ENCODE results near the gene MPHOSPH9.
A peak's percentile ranks its signal among the peaks of the same experiment; 100 is the strongest.

The MPHOSPH9 gene, protein sequence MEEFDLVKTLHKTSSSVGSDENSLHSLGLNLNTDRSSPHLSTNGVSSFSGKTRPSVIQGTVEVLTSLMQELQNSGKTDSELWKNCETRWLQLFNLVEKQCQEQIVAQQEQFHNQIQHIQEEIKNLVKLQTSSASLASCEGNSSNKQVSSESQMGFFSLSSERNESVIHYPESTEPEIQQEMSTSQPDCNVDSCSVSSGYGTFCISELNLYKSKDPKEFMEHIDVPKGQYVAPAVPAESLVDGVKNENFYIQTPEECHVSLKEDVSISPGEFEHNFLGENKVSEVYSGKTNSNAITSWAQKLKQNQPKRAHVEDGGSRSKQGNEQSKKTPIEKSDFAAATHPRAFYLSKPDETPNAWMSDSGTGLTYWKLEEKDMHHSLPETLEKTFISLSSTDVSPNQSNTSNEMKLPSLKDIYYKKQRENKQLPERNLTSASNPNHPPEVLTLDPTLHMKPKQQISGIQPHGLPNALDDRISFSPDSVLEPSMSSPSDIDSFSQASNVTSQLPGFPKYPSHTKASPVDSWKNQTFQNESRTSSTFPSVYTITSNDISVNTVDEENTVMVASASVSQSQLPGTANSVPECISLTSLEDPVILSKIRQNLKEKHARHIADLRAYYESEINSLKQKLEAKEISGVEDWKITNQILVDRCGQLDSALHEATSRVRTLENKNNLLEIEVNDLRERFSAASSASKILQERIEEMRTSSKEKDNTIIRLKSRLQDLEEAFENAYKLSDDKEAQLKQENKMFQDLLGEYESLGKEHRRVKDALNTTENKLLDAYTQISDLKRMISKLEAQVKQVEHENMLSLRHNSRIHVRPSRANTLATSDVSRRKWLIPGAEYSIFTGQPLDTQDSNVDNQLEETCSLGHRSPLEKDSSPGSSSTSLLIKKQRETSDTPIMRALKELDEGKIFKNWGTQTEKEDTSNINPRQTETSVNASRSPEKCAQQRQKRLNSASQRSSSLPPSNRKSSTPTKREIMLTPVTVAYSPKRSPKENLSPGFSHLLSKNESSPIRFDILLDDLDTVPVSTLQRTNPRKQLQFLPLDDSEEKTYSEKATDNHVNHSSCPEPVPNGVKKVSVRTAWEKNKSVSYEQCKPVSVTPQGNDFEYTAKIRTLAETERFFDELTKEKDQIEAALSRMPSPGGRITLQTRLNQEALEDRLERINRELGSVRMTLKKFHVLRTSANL

DNA sequence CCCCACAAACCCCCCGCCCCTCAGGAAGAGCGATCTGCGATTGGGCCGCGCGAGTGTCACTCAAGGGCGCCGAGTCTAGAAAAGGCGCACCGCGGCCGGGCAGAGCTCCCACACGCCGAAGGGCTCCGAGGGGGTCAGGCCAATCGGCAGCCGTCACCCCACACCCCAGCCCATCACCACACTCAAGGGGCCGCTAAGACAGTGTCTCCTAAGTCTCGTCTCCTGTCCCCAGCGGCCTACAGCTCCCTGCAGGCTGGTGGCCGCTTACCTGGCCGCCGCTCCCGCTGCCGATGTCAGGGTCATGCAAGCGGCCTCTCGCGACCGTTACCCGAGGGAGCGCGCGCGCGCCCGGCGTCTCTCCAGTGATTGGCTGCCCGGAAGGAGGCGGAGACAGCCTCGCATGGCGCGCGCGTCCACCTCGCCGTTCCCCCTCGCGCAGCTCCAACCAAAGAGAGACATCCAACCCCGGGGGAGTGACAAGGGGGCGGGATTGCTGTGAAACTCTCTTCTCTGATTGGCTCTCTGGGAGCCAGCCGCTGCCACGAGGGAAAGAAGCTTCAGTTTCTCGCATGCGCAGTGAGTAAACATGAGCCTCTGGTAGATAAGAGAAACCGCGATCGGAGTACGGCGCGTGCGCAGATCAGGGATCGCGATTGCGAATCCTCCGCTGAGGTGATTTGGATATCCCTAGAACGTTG, at the start of gene MPHOSPH9, which contains the start of gene MTRFR:
Gene MPHOSPH9 (minus strand): TSS at position 335 of the 698 bp plus-strand sequence. CDS start 2,777 bp downstream, outside the sequence.
Gene MTRFR (plus strand): TSS at position 630 of the 698 bp plus-strand sequence. CDS start 20,239 bp downstream, outside the sequence.
- peak; percentile 99 for FAIRE-seq

DNA sequence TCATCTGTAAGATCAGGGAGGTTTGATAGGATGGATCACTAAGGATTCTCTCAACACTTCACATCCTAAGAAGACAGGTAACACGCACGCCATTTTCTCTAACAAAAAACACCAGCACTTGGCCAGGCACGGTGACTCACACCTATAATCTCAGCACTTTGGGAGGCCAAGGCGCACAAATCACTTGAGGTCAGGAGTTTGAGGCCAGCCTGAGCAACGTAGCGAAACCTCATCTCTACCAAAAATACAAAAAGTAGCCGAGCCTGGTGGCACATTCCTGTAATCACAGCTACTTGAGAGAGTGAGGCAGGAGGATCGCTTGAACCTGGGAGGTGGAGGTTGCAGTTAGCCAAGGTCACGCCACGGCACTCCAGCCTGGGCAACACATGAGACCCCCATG, 49.2 kb upstream of the MPHOSPH9 start:
- no peak for FAIRE-seq

DNA sequence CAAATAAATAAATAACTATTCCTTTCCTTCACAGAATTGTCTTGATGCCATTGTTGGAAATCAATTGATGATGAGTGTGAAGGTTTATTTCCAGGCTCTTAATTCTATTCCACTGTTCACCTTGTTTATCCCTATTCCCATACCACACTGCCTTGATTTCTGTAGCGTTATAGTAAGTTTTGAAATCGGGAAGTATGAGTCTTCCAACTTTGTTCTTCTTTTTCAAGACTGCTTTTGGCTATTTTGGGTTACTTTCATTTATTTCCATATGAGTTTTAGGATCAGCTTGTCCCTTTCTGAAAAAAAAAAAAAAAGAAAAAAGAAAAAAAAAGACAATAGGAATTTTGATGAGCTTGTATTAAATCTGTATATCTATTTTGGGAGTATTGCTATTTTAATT, 48.0 kb upstream of the MPHOSPH9 start:
- no peak for FAIRE-seq

DNA sequence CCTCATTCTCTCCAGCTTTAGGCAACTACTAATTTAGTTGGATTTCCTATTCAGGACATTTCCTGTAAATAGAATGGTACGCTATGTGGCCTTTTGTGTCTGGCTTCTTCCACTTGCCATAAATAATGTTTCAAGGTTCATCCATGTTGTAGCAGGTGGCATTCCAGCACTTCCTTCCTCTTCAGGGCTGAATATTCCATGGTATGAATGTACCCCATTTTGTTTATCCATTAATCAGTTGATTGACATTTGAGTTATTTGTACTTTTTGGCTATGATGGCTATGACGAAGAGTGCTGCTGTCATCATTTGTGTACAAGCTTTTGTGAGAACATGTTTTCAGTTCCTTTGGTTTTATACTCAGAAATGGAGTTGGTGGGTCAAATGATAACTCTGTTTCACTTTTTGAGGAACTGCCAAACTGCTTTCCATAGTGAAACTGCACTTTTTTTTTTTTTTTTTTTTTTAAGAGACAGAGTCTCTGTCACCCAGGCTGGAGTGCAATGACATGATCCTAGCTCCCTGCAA, 45.2 kb upstream of the MPHOSPH9 start:
- no peak for FAIRE-seq

DNA sequence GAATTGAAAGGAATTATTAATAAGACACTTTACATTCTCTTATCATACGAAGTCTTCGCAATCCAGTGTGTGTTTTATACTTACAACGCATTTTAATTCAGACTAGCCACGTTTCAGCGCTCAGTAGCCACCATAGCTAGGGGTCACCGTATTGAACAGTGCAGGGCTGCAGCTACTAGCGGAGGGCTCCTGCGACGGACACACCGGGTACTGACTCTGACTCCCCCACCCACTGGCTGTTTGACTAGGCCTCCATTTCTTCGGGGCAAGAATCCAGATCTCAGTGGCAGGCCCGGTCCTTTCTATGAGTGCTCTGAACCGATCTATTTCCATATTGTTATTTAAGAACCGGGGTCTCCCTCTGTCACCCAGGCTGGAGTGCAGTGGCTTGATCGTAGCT, 40.2 kb upstream of the MPHOSPH9 start:
- no peak for FAIRE-seq

DNA sequence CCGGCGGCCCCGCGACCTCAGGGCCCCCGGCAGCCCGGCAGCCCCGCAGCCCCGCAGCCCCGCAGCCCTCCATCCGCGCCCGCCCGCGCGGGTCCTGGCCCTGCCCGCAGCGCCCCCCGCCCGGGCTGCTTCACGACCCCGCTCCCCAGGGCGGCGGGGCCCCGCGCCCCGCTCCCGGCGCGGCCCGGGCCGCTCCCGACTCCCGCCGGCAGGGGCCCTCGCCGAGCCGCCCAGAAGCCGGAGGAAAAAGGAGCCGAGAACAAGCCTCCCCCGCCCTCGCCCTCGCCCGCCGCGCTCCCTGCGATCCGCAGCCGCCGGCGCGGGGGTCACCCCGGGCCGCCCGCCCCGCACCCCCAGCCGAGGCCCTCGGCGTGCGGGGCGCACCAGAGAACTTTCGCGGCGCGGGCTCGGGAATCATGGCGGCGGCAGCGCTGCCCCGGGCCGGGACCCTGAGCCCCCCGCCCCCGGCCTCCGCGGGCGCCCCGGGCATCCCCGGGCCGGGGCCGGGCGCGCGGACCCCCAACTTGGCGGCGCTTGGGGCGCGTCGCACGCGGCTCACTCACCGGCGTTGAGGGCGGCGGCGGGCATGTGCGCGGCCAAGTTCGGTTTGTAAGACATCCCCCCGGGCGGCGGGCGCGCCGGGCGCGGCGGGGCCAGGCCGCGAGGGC, 38.2 kb upstream of the MPHOSPH9 start:
- no peak for FAIRE-seq

DNA sequence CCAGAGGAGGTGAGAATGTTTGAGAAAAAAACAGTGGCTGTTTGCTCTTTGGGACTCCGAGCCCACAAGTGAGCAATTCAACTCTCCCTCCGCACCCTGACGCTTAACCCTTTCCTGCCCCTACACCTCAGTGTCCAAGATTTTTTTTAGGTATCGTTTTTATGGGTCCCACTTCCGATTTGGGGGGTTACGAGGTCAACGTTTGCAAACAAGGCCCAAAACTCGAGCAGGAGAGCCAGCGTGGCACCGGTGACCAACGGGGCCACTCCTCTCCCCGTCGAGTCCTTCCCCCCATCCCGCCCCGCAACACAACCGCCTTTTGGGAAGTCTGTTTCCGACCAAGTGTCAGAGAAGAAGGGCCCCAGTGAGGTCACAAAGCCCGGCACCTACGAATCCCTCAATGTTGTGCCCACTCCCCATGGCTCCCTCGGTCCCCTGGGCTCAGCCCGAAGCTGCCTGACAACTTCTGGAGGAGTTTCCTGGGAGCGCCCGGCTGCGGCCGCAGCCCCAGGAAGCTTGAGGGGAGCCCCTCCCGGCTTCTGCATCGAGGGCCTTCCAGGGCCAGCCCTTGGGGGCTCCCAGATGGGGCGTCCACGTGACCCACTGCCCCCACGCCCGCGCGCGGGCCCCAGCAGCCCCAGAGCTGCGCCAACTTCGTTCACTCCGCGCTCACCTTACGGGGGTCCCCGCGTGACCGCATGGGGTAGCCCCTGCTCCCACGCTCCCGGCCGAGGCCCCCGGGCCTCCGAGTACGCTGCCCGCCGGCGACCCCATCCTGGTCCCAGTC, 37.5 kb upstream of the MPHOSPH9 start:
- FAIRE-seq, result no peak

DNA sequence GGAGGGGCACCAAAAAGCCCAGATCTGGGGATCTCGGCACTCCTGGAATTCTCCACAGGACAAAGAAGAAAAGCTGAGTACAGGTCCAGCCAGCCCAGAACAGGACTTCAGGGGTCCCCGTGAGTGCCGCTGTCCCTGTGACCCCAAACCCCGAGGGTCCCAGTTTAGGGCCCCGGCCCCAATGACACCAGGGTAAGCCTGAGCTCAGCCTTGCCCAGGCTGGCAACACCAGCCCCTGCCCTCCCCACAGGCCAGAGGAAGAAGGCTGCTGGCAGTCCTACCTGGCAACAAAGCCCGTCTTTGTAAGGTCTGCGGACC, 36.9 kb upstream of the MPHOSPH9 start:
- FAIRE-seq, result no peak

DNA sequence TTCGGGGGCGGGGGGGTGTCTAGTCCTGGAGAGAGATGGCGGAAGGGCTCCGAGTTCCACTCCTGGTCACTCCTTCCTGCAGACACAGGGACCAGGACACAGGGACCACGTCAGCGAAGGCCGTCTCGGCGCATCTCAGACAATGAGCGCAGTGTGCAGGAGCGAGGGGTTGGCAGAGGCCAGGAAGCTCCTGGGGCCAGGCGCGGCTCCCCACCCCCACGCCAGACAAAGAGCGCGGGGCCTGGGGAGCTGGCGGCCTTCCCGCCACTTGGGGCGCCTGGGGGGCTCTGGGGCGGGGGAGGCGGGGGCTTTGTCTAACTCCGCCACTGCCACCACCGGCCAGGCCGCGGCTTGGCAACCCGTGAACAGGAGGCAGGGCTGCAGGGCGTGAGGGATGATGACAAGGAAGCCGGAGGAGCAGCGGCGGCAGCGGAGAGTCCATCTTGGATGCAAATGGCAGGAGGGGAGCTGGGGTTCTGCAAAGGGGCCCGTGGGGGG, 36.5 kb upstream of the MPHOSPH9 start:
- FAIRE-seq, result no peak

DNA sequence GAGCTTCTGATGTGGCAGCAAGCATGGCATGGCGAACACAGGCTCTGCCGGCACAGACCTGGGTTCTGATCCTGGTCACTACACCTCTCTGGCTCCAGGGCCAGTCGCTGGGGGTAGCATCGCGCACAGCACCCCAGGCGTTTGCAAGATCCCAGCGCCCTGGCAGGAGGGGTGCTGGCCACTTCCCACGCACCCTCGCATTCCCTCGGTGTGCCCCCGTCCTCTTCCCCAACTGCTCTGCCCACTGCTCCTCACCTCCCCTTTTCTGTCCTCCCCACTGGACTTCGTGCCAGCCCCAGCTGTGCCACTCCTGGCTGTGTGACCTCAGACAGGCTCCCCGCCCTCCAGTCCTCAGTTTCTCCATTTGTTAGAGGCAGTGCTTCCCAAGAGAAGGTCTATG, 35.9 kb upstream of the MPHOSPH9 start:
- FAIRE-seq, result no peak

DNA sequence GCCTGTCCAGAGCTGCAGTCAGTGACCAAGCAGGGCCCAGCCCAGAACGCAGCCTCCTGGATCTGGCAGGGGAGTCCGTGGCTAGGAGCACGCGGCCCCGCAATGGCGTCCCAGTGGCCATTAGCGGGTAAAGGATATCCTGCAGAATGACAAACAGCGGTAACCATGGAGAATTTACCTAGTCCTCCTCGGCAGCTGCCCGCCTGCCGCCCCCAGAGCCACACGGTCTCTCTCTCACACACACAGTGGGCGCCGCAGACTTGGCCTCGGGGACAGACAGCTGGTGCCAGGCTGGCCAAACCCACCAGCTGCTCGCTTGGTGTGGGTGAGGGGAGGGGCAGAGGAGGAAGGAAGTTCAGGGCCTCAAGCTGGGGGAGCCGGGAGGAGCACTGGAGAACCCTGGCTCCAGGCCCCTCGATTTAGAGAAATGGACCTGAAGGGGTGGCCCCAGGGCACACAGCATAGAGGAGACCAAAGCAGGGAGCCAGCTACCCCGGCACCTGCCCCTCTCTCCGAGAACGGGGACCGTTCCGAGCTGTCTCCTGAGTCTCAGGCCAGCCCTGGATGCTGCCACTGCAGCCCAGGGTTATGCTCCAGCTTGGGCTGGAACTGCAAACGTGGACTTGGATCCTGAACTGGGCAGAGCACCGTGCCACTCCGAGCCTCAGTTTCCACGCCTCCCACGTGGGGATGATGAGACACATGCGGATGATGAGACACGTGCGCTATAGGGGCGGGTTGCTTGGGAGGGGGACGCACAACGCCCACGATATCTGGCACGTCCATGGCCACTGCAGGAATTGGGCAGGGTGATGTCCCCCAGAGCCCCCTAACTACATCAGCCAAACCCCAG, 35.3 kb upstream of the MPHOSPH9 start:
- no peak for FAIRE-seq

DNA sequence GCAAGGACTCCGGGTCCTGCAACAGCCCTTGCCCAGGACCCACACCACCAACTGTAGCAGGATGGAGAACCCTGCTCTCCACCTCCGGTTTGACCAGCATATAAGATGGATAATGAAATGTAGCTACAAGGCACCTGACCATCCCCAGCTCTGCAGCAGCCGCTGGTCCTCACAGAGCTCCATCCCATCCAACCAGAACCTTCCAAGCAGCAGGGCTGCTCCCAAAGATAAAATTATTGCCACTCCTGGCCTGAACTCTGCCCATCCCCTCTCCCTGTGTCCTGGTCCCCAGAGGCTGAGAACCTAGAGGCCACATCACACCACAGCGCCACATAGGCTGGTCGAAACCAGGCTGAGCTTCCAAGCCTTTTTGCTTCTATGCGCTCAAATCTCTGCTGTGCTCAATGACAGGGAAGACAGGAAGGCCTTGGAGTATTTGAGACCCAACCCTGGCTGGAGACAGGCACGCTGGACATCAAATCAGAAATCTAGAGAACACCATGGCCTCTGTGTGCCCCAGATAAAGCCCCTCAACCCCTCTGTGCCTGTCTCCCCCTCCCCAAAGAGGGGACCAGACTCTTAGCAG, 34.5 kb upstream of the MPHOSPH9 start:
- FAIRE-seq, result no peak

DNA sequence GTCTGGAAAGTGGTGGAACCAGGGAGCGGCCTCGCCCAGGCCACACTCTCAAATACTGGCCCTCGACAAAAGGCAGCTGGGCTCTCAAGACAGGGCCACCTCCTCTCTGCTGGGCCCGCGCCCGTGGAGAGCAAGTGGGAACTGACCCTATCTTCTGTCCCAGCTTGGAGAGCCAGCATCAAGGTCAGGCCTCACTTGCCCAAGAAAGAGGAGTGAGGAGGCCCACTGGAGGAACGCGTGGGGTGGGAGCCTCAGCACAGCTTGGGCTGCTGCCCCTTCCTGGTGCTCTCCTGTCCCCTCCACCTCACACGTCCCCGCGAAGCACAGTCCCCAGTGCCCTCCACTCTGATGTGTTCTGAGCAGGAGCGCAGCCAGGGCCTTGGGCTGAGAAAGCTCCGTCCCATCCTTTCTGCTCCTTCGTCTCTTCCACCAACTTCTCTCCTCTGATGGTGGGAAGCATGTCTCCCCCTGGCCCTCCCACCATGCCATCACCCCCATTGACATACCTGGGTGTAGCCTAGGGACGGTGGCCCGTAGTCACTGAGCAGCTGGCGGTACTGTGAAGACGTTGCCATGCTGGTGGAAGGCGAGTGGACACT, 33.8 kb upstream of the MPHOSPH9 start:
- no peak for FAIRE-seq

DNA sequence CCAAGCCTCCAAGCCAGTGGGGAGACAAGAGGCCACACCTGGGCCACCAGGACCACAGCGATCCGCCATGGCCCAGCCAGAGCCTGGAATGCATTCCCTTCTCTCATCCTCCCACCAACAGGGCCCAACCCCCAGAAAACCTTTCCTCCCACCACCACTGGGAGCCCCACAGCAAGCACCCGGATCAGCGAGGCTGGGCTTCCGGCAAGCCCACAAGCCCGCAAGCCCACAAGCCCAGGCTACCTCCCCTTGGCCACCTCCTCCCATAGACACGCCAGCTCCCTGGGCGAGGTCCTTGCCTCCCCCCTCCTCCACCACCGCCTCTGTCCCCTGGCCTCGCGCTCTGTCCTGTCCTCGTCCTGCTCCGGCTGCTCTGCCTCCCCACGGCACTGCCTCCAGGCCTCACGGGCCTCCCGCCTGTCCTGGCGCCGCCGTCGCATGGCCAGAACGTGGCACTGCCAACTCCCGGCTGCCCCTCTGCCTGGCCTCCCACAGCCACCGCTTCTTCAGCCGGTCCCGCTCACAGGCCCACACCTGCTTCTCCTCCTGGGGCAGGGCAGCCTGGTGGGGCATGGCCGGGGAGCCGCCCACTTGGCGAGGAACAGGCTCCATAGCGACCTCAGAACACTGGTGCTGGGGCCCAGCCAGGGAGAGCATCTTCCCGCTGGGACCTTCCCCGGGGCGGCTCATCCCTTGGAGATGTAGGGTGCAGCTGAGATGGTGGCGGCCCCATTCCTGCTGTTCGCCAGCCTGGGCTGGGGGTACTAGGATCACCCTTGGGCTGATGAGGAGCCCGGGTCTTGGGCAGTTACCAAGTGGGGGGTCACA, 33.1 kb upstream of the MPHOSPH9 start:
- no peak for FAIRE-seq

DNA sequence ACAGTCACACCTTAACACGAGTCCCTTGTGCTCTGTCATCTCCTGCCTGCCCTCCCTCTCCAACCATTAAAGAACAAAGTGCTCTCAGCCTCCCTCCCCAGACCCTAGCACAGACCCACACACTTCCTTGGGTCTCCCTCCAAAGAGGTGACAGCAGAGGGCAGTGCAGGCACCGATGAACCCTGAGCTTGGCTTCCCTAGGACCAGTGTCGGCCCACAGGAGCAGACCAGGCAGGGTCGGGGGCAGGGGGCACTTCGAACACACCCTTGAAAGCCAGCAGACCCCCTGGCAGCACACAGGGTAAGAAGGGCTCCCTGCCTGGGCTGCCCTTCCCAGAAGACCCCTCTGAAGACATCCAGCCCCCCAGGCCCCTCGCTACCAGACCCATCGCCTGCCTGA, 31.7 kb upstream of the MPHOSPH9 start:
- no peak for FAIRE-seq

DNA sequence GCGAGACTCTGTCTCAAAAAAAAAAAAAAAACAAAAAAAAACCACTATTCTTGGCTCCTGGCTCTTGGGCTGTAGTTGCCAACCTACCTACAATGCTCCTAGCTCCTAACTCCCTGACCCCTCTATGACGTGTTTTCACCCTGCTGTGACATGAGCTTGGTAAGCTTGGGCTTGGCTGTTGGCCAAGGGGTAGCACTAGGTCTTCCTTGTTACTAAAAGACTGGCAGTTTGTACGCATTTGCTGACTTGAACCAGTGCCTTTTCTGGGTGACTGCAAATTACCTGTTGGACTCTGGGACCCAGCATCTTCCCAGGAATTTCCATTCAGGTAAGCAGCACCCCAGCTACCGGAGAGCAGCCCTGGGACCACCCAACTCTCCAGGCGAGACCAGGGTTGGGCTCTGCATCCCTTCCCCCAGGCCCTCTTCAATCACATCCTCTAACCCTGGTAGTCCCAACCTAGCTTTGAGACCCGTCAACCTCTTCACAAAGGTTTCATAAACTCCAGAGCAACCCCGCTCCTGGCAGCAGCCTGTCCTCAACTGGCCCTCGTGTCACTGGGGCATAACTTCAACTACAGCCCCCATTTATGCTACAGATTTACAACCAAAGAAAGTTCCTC, 30.4 kb upstream of the MPHOSPH9 start:
- FAIRE-seq, result no peak

DNA sequence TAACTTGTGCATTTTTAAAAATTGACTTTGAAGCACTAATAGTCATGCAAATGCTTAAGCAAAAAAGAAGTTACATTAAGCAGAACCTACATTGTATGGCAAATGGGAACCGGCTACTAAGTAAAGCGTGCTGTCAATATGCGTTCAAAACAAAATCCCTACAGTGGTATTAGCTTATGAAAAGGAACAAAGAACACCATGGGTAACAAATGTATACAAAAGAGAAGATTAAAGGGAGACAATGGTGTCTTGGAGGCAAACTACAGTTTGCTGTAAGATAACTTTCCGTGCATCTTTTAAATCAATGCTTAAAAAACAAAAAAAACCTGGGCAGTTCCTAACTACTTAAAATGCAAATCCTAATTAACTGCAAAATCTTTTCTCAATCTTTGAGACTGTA, 28.3 kb upstream of the MPHOSPH9 start:
- no peak for FAIRE-seq

DNA sequence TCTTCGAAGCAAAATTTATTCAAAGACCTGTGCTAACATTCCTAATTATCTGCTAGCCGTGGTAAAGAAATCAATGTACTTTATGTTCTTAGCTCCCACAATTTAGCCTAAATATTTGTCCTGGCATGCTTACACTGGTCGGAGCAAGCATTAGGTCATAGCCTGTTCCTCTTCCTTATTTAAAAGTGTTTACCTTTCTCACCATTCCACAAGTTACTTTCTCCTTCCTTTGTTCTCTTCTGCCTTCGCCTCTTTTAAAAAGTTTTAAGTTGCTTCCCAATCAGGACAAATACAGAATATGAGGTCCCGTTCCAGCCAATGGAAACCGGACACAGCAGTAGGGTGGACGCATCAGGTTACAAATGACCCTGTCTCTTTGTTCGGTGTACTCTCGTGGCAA, 27.1 kb upstream of the MPHOSPH9 start:
- FAIRE-seq, result no peak
